HG03575 (cell line): ENCODE results near the gene MBTD1.
A peak's percentile ranks its signal among the peaks of the same experiment; 100 is the strongest.
"Not testable (repeated sequence)": the region's sequence is repeated elsewhere in the genome, so short reads cannot be mapped to it uniquely, and the experiment has no call there.

ENCODE experiments used
- ATAC-seq: cut with Tn5 transposase; IDR thresholded peaks from one replicate; pipeline ENCODE4 v1.9.1; 2021; ENCODE audit not compliant: unreplicated experiment, insufficient number of reproducible peaks, low FRiP score; ENCODE audit errors: extremely low read depth

The MBTD1 gene

GRCh38 chr17:51203838-51204237, 56.0 kb downstream of the MBTD1 start:
- no peak for ATAC-seq

GRCh38 chr17:51200846-51201245, 59.0 kb downstream of the MBTD1 start:
- ATAC-seq, result no peak

- no peak for ATAC-seq
Measured at GRCh38 chr17:51200295-51200694, 59.6 kb downstream of the MBTD1 start.

GRCh38 chr17:51197754-51198153, 62.1 kb downstream of the MBTD1 start:
- no peak for ATAC-seq

- no peak for ATAC-seq
Measured at GRCh38 chr17:51191895-51192294, 68.0 kb downstream of the MBTD1 start.

GRCh38 chr17:51189628-51190027, 70.2 kb downstream of the MBTD1 start:
- ATAC-seq, result no peak

GRCh38 chr17:51189162-51189561, 70.7 kb downstream of the MBTD1 start:
- no peak for ATAC-seq

GRCh38 chr17:51188271-51188833, 71.5 kb downstream of the MBTD1 start:
- no peak for ATAC-seq

- no peak for ATAC-seq
Measured at GRCh38 chr17:51185763-51186332, 74.0 kb downstream of the MBTD1 start.

GRCh38 chr17:51184124-51184523, 75.7 kb downstream of the MBTD1 start:
- no peak for ATAC-seq

GRCh38 chr17:51180486-51180885, 79.4 kb downstream of the MBTD1 start:
- ATAC-seq, result no peak

GRCh38 chr17:51172030-51172429, 87.8 kb downstream of the MBTD1 start:
- not testable (repeated sequence) for ATAC-seq

- ATAC-seq, result no peak
Measured at GRCh38 chr17:51170736-51171135, 89.1 kb downstream of the MBTD1 start.

- ATAC-seq, result no peak
Measured at GRCh38 chr17:51169340-51169739, 90.5 kb downstream of the MBTD1 start.

GRCh38 chr17:51166987-51167931, 92.6 kb downstream of the MBTD1 start:
- peak; percentile 16 for ATAC-seq

GRCh38 chr17:51166198-51166986, 93.5 kb downstream of the MBTD1 start, which contains the start of gene NME2:
NME2 (plus strand) TSS chr17:51166411; CDS start chr17:51166831, 420 bp downstream.
- ATAC-seq, result peak; percentile 45

GRCh38 chr17:51165680-51166197, 94.1 kb downstream of the MBTD1 start:
- ATAC-seq, result no peak

GRCh38 chr17:51164911-51165679, 94.8 kb downstream of the MBTD1 start:
- no peak for ATAC-seq
